ENCODE results near the gene TMEM218. TPM values are rescaled to one million over a fixed set of nuclear protein-coding genes. Genes with fewer than 3 reads are reported as not detected.

Gene TMEM218
- total RNA-seq, 2 donors from 2014 or later = 10.1 to 10.8 TPM

DNA sequence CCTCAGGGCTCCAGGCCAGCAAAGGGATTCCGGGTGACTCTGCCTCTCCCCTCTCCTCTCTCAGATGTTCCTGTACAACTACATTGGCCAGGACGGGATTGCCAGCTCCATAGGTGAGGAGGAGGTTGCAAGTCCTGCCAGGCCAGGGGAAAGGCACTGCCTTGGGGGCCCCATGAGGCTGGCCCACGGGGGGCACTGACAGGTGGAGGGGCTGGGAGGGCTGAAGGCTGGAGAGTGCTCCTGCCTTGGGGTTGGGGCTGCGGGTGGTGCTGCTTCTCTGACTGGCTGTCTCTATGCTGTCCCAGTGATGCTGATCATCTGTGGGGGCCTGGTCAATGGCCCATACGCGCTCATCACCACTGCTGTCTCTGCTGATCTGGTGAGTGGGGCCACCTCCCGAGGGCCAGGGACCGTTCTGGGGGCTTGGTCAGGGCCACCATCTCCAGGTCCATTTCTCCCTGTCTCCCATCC is 26.6 kb downstream of the TMEM218 start:
- no peak for DNase-seq (ENCODE audit: low spot score in 2 of 2)
- no peaks in the 10 kb centered on the region for H3K36me3 Mint-ChIP-seq
- H3K9me3 Mint-ChIP-seq = no peaks in the 10 kb centered on the region
- no peak overlapping the region for H3K27ac Mint-ChIP-seq
- no peak for ATAC-seq

DNA sequence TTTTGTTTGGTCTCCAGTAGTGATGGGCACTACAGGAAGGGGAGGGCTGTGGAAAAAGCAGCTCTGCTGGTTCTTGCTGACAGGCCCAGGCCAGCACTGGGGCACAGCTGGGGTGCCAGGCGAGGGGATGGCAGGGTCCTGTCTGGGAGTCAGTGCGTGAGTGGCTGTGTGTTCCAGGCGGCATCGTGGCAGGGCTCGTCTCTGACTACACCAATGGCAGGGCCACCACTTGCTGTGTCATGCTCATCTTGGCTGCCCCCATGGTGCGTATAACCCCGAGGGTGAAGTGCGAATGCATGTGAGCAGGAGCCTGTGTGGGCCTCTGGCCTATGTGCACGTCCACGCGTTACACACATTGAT is 27.4 kb downstream of the TMEM218 start:
- Mint-ChIP-seq H3K27ac (no peak overlapping the region), H3K36me3 (no peaks in the 10 kb centered on the region), H3K9me3 (no peaks in the 10 kb centered on the region)
- DNase-seq (ENCODE audit: low spot score in 2 of 2) = no peak
- no peak for ATAC-seq

DNA sequence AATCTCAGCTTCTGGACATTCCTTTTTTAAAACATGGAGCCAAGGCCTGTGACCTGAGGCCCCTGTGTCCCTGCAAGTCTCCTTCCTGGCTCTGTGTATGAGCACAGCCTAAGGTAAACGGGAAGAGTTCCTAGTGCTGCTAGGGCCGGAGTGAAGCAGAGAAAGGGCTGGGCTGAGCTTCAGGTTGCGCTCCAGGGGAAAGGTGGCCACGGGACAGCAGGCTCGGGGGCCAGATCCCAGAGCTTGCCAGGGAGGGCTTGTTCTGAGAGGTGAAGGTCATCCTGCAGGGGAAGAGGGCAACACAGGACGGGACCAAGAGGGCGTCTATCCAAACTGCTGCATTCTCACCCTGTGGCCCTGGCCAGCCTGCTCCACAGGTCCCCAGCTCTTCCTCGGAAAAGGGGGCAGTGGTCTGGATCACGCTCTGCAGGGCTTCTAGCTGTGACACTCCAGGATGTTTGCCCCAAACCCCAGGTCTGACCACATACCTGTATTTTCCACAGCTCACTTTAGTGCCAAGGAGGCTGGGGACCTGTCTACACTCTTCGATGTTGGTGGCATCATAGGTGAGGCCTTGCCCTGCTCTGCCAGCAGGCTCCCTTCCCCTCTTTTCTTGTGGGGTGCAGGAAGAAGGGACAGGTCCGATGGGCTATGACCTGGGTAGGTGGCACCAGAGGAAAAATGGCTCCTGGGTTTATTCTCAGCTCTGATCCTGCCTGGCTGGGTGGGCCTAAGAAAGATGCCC is 27.9 kb downstream of the TMEM218 start:
- ATAC-seq = no peak
- no peak for DNase-seq (ENCODE audit: low spot score in 2 of 2)
- no peaks in the 10 kb centered on the region for H3K9me3 Mint-ChIP-seq
- no peaks in the 10 kb centered on the region for H3K36me3 Mint-ChIP-seq
- H3K27ac Mint-ChIP-seq = peak overlapping the region in 1 of 2 donors; percentile 60

- Mint-ChIP-seq H3K9me3 (no peaks in the 10 kb centered on the region), H3K27ac (no peak overlapping the region), H3K36me3 (no peaks in the 10 kb centered on the region)
- DNase-seq (ENCODE audit: low spot score in 2 of 2) (no peak), ATAC-seq (no peak)
Observed at GRCh38 chr11:125082611-125083311, 28.7 kb downstream of the TMEM218 start.

- DNase-seq (ENCODE audit: low spot score in 2 of 2) (no peak), ATAC-seq (no peak)
- Mint-ChIP-seq H3K36me3 (no peaks in the 10 kb centered on the region), H3K27ac (no peak overlapping the region), H3K9me3 (no peaks in the 10 kb centered on the region)
Observed at GRCh38 chr11:125082040-125082439, 29.4 kb downstream of the TMEM218 start.

DNA sequence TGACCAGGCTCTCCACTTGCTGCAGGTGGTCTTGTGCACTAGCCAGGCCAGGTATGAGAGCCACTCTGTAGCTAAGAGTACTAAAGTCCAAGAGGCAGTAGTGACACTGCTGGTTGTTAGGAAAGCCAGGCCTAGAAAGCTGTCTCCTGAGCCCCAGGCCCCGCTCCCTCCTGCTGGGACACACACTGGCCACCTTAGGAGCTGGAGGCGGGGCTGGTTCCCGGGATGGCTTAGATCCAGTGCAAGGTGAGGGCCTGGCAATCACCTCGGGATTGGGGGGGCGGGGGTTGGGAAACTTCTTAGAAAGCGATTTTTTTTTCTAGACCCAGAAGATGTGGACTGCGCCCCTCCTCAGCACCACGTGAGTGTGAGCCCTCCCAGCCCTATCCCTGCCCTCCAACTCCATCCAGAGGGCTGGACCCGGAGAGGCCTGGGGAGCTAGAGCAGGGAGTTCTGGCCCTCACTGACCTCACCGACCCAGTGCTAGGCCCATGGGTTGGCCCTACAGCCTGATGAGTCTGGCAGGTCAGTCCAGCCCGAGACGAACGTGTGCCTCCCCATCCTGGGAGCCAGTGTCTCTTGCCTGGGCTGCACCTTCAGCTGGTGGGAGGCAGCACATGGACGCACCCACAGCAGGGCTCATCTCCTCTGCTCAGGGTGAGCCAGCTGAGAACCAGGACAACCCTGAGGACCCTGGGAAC is 30.2 kb downstream of the TMEM218 start:
- Mint-ChIP-seq H3K36me3 (no peaks in the 10 kb centered on the region), H3K27ac (no peak overlapping the region), H3K9me3 (no peaks in the 10 kb centered on the region)
- DNase-seq (ENCODE audit: low spot score in 2 of 2) = no peak
- ATAC-seq = no peak

GRCh38 chr11:125080531-125080911 is 30.9 kb downstream of the TMEM218 start:
- no peak overlapping the region for H3K27ac Mint-ChIP-seq
- H3K36me3 Mint-ChIP-seq = no peaks in the 10 kb centered on the region
- ATAC-seq (no peak), DNase-seq (ENCODE audit: low spot score in 2 of 2) (no peak)
- H3K9me3 Mint-ChIP-seq = no peaks in the 10 kb centered on the region

DNA sequence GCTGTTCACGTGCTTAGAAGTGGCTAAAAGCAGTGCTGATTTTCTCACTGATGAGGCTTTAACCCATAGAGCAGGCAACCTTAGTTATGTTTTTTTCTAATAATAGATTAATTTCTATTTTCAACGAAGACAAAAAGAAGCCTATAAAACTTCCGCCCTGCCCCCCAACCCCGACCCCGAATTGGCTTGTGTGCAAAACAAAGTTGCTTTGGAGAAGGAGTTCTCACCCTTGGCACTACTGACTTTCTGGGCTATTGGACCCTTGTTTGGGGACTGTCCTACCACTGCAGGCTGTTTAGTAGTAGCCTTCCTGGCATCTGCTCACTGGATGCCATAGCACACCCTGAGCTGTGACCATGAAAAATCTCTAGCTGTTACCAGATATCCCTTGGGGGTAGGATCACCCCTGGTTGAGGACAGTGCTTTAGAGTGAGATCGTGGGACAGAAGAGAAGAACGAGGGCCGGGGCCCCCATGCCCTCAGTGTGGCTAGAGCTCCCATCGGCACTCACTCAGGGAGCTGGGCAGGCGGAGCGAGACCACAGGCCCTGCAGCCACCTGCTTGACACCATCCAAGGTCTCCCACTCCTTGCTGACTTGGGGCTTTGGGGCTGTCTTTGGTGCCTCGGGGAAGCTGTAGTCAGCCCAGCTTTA is 31.4 kb downstream of the TMEM218 start:
- ATAC-seq (no peak), DNase-seq (ENCODE audit: low spot score in 2 of 2) (no peak)
- Mint-ChIP-seq H3K36me3 (no peaks in the 10 kb centered on the region), H3K27ac (no peak overlapping the region), H3K9me3 (no peaks in the 10 kb centered on the region)

DNA sequence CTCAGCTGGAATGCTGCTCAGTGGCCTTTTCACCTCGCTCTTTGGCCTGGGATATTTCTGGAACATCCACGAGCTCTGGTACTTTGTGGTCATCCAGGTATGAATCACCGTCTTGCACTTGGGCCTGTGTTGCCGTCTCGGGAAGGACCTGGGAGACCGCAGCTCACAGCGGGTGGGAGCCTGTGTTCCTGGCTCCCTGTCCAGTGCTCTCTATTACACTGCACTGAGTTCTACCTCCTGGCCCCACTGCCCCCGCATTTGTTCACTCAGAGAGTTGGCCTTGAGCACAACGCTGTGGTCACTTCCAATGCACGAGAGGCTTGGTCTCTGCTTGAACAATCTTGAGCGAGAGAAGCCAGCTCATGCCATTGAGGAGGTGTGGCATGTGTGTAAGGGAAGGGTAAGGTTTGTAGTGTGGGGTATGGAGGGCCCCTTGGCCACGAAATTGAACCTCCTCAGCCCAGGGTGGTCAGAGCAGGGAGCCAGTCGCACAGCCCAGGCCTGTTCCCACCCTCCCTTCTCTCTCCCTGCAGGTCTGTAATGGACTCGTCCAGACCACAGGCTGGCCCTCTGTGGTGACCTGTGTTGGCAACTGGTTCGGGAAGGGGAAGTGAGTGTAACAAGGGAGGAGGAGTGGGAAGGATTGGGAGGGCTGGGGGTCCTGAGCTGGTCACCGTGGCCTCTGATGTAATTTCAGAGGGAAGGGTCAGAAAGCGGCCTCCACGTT is 32.1 kb downstream of the TMEM218 start:
- Mint-ChIP-seq H3K9me3 (no peaks in the 10 kb centered on the region), H3K36me3 (no peaks in the 10 kb centered on the region), H3K27ac (no peak overlapping the region)
- DNase-seq (ENCODE audit: low spot score in 2 of 2) (no peak), ATAC-seq (no peak)

DNA sequence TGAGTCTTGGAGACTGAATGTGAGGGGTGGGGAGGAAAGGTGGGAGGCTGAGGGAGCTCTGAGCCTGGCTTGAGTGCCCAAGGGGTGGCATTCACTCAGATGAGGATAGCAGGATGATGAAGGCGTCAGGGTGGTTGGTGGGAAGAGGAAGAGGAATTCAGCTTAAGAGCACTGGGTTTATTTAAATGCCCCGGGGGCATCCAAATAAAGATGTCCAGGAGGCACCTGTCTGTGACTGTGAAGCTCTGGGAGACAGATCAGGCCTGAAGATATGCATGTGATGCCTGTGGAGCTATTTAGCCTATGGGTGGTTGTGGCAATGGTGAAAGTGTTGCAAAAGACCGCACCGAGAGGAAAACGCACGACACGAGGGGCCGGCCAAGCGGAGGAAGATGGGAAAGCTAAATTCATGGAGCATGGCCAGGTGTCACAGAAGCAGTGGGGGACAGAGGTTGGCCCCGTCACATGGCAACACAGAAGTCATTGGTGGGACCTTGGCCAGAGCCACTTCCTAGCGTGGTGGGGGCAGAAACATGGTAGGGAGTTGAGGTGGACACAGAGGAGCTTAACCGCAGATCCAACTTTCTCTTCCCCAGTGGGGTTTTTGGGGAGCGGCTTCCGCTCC is 32.8 kb downstream of the TMEM218 start:
- Mint-ChIP-seq H3K9me3 (no peaks in the 10 kb centered on the region), H3K36me3 (no peaks in the 10 kb centered on the region), H3K27ac (no peak overlapping the region)
- ATAC-seq (no peak), DNase-seq (ENCODE audit: low spot score in 2 of 2) (no peak)

GRCh38 chr11:125078016-125078415 is 33.4 kb downstream of the TMEM218 start:
- DNase-seq (ENCODE audit: low spot score in 2 of 2) = no peak
- H3K36me3 Mint-ChIP-seq = no peaks in the 10 kb centered on the region
- ATAC-seq = no peak
- no peaks in the 10 kb centered on the region for H3K9me3 Mint-ChIP-seq
- H3K27ac Mint-ChIP-seq = no peak overlapping the region

DNA sequence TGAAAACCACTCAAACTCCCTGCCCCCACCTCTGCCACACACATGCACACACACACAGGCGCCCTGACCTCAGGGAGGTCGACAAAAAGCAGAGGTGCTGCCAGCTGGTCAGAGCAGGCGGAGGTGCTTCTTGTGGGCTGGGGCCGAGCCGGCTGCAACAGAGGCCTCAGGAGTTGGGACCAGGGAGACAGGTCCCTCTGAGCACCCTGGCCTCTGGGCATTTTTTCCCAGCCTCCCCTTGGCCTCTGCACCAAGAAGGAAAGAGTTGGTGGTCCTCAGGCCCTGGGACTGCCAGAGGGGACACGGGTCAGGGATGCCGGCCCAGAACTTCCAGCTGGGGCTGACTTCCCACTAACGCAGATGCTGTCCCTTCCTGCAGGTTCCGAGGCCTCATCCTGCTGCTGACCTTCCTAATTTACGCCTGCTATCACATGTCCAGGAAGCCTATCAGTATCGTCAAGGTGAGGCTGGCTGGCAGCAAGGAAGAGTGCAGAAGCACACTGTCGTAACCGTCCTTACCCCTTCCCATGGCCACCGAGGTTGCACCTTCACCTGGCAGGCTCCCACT is 35.0 kb downstream of the TMEM218 start:
- Mint-ChIP-seq H3K9me3 (no peaks in the 10 kb centered on the region), H3K36me3 (no peaks in the 10 kb centered on the region), H3K27ac (no peak overlapping the region)
- no peak for DNase-seq (ENCODE audit: low spot score in 2 of 2)
- no peak for ATAC-seq

GRCh38 chr11:125075900-125076317 is 35.5 kb downstream of the TMEM218 start:
- no peak overlapping the region for H3K27ac Mint-ChIP-seq
- H3K36me3 Mint-ChIP-seq = no peaks in the 10 kb centered on the region
- DNase-seq (ENCODE audit: low spot score in 2 of 2) (no peak), ATAC-seq (no peak)
- H3K9me3 Mint-ChIP-seq = no peaks in the 10 kb centered on the region

- no peak overlapping the region for H3K27ac Mint-ChIP-seq
- no peaks in the 10 kb centered on the region for H3K9me3 Mint-ChIP-seq
- H3K36me3 Mint-ChIP-seq = no peaks in the 10 kb centered on the region
- ATAC-seq = no peak
- DNase-seq (ENCODE audit: low spot score in 2 of 2) = no peak
Observed at GRCh38 chr11:125075242-125075625, 36.2 kb downstream of the TMEM218 start.

DNA sequence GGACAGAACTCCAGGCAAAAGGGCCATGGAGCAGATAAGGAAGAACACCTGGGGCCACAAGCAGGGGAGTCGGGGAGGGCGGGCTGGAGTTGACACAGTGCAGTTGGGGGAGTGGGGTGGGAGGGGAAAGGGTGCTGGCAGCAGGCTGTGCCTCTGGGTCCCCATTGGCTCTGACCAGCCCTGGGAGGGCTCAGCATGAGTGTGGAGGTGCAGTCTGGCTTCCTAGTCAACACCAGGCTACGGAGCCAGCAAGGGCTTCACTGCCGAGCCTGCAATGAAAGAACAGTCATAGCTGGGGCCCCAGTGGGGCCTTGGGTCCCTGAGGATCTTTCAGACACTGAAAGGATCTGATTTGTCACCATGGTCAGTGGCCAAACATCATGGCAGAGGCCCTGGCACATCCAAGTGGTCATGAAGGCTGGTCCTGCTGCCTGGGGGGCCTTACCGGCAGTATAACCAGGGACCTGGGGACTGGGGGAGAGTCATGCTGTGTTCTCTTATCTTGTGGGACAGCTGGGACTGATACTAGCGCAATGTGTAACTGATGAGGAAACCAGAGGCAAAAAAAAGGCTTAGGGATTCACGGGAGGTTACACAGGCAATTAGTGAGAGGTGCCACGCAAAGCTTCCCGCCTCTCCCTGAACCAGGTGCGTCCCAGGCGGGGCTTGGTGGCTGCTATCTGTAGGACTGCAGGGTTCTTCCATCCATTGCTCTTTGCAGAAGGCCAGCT is 36.8 kb downstream of the TMEM218 start:
- ATAC-seq (no peak), DNase-seq (ENCODE audit: low spot score in 2 of 2) (no peak)
- H3K9me3 Mint-ChIP-seq = no peaks in the 10 kb centered on the region
- no peak overlapping the region for H3K27ac Mint-ChIP-seq
- no peaks in the 10 kb centered on the region for H3K36me3 Mint-ChIP-seq
